ENCODE data around the gene PDE9A.

DNA sequence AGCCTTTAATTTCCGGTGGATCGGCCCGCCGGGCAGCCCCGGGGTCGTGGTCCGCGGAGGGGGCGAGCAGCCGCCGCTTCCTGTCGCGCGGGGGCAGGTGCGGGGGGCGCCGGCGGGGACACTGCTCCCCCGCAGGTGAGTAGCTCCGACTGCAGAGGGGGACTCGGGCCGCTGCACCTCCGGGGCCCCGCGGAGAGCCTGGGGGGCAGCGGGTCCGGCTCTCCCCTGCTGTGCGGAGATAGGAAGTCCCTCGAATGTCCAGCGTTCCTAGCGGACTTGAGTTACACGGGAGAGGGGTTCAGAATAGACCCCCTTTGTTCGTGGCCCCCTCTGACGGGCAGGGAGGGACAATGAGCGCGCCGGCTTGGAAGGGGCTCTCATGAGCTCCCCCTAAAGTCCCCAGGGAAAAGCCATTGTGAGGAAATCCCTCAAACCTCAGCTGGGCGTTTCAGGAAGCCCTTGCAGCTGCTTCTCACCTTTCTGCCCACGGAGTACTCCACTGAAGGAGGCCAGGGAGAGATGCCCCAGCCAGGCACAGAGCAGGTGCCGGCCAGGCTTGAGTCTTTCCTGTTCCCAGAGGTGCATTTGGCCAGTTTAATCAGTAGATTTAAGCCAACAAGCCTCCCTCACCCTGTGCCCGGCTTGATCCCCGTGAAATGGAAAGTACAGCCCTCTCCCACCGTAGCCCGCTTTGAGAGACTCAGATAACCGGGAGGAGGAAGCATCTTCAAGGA, 925 bp downstream of the PDE9A start:
- TF ChIP-seq PHF8 (IDR thresholded peaks at IDR 0.05; ENCODE audit: borderline replicate concordance, low read depth) (no peak), SMC3 (IDR thresholded peaks at IDR 0.05) (no peak), MYC (IDR thresholded peaks at IDR 0.05; ENCODE audit: borderline replicate concordance, low read length) (no peak), KDM5A (IDR thresholded peaks at IDR 0.05) (no peak), JUN (IDR thresholded peaks at IDR 0.05) (no peak), RCOR1 (IDR thresholded peaks at IDR 0.05; ENCODE audit: low read depth, low read length) (no peak), POLR2A (IDR thresholded peaks at IDR 0.05; ENCODE audit: low read length) (no peak), ZSCAN20 (CRISPR knock-in tag; IDR thresholded peaks at IDR 0.05) (no peak), ZFP36 (IDR thresholded peaks at IDR 0.05; ENCODE audit: borderline replicate concordance, partially characterized antibody) (no peak)
- TF ChIP-seq, protein P1, sequence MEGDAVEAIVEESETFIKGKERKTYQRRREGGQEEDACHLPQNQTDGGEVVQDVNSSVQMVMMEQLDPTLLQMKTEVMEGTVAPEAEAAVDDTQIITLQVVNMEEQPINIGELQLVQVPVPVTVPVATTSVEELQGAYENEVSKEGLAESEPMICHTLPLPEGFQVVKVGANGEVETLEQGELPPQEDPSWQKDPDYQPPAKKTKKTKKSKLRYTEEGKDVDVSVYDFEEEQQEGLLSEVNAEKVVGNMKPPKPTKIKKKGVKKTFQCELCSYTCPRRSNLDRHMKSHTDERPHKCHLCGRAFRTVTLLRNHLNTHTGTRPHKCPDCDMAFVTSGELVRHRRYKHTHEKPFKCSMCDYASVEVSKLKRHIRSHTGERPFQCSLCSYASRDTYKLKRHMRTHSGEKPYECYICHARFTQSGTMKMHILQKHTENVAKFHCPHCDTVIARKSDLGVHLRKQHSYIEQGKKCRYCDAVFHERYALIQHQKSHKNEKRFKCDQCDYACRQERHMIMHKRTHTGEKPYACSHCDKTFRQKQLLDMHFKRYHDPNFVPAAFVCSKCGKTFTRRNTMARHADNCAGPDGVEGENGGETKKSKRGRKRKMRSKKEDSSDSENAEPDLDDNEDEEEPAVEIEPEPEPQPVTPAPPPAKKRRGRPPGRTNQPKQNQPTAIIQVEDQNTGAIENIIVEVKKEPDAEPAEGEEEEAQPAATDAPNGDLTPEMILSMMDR (IDR thresholded peaks at IDR 0.05), result no peak
- TF ChIP-seq, protein P2, sequence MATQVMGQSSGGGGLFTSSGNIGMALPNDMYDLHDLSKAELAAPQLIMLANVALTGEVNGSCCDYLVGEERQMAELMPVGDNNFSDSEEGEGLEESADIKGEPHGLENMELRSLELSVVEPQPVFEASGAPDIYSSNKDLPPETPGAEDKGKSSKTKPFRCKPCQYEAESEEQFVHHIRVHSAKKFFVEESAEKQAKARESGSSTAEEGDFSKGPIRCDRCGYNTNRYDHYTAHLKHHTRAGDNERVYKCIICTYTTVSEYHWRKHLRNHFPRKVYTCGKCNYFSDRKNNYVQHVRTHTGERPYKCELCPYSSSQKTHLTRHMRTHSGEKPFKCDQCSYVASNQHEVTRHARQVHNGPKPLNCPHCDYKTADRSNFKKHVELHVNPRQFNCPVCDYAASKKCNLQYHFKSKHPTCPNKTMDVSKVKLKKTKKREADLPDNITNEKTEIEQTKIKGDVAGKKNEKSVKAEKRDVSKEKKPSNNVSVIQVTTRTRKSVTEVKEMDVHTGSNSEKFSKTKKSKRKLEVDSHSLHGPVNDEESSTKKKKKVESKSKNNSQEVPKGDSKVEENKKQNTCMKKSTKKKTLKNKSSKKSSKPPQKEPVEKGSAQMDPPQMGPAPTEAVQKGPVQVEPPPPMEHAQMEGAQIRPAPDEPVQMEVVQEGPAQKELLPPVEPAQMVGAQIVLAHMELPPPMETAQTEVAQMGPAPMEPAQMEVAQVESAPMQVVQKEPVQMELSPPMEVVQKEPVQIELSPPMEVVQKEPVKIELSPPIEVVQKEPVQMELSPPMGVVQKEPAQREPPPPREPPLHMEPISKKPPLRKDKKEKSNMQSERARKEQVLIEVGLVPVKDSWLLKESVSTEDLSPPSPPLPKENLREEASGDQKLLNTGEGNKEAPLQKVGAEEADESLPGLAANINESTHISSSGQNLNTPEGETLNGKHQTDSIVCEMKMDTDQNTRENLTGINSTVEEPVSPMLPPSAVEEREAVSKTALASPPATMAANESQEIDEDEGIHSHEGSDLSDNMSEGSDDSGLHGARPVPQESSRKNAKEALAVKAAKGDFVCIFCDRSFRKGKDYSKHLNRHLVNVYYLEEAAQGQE (IDR thresholded peaks at IDR 0.05), result no peak
- TF ChIP-seq, protein P3, sequence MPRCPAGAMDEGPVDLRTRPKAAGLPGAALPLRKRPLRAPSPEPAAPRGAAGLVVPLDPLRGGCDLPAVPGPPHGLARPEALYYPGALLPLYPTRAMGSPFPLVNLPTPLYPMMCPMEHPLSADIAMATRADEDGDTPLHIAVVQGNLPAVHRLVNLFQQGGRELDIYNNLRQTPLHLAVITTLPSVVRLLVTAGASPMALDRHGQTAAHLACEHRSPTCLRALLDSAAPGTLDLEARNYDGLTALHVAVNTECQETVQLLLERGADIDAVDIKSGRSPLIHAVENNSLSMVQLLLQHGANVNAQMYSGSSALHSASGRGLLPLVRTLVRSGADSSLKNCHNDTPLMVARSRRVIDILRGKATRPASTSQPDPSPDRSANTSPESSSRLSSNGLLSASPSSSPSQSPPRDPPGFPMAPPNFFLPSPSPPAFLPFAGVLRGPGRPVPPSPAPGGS (IDR thresholded peaks at IDR 0.05), result no peak

Data from A549 (cell line).